Activated CD8-positive, alpha-beta T cell treated with anti-CD3 and anti-CD28 coated beads, Interleukin-2, amount 10 ng/mL, durations not matched to agents 7 days and 5 days (primary cell): Measurements from ENCODE around the gene RPS27L. TPM values are rescaled to one million over a fixed set of nuclear protein-coding genes. Genes with fewer than 3 reads are reported as not detected.

ENCODE experiments used
- total RNA-seq, 2 experiments: library from RNA; stranded (reverse); gene quantifications; one replicate each; pipeline ENCODE4 v1.2.3, GENCODE V29; 2021

RPS27L gene
- total RNA-seq, 2 experiments from 2014 or later: 235 to 238 TPM

Other genes starting within 250 kb of the RPS27L start
- 1 to 10 TPM; 7.4 to 7.8 TPM for gene TPM1, start 114.7 kb downstream of the RPS27L start, total RNA-seq
- gene LACTB, start 35.6 kb downstream of the RPS27L start, total RNA-seq: 10 to 100 TPM in 1 of 2 experiments, 1 to 10 TPM in 1; 9.7 to 11.1 TPM
- 100 to 1,000 TPM; 112 to 113 TPM for gene RAB8B, start 32.1 kb upstream of the RPS27L start, total RNA-seq
- gene APH1B, start 120.1 kb upstream of the RPS27L start, total RNA-seq: 10 to 100 TPM in 1 of 2 experiments, 1 to 10 TPM in 1; 9.1 to 10.1 TPM
- gene CA12, start 224.4 kb upstream of the RPS27L start, total RNA-seq: not detected